ENCODE results near the gene MRPL38.

Gene MRPL38

GRCh38 chr17:75917141-75917916, 12.6 kb upstream of the MRPL38 start:
- no peaks in the 10 kb centered on the region; the same call in 1 of the 2 replicates for H3K36me3 ChIP-seq (ENCODE audit: insufficient read depth, low read depth, low read length)
- H3K9ac ChIP-seq (ENCODE audit: low read depth, low read length) = no peak overlapping the region
- no peak overlapping the region for H3K4me3 ChIP-seq (ENCODE audit: low read length)
- no peak overlapping the region for H3K27ac ChIP-seq (ENCODE audit: low read length)
- H3K27me3 ChIP-seq (ENCODE audit: insufficient read depth, low read length) = no peaks in the 10 kb centered on the region
- H3K4me1 ChIP-seq (ENCODE audit: insufficient read depth, low read length) = no peaks in the 10 kb centered on the region
- H3K9me3 ChIP-seq (ENCODE audit: insufficient read depth, low read depth, low read length) = no peaks in the 10 kb centered on the region

- Histone ChIP-seq H3K4me1 (ENCODE audit: insufficient read depth, low read length) (no peaks in the 10 kb centered on the region), H3K36me3 (ENCODE audit: insufficient read depth, low read depth, low read length) (peaks cover 5% of the 10 kb centered on the region; the same call in 1 of the 2 replicates), H3K9me3 (ENCODE audit: insufficient read depth, low read depth, low read length) (no peaks in the 10 kb centered on the region), H3K9ac (ENCODE audit: low read depth, low read length) (no peak overlapping the region), H3K4me3 (ENCODE audit: low read length) (no peak overlapping the region), H3K27ac (ENCODE audit: low read length) (no peak overlapping the region), H3K27me3 (ENCODE audit: insufficient read depth, low read length) (no peaks in the 10 kb centered on the region)
Measured at GRCh38 chr17:75915268-75915667, 10.6 kb upstream of the MRPL38 start.

- Histone ChIP-seq H3K27me3 (ENCODE audit: insufficient read depth, low read length) (no peaks in the 10 kb centered on the region), H3K9me3 (ENCODE audit: insufficient read depth, low read depth, low read length) (no peaks in the 10 kb centered on the region), H3K36me3 (ENCODE audit: insufficient read depth, low read depth, low read length) (peaks cover 5% of the 10 kb centered on the region; the same call in 1 of the 2 replicates), H3K4me1 (ENCODE audit: insufficient read depth, low read length) (no peaks in the 10 kb centered on the region), H3K9ac (ENCODE audit: low read depth, low read length) (no peak overlapping the region), H3K4me3 (ENCODE audit: low read length) (no peak overlapping the region), H3K27ac (ENCODE audit: low read length) (no peak overlapping the region)
Measured at GRCh38 chr17:75914643-75915267, 10.1 kb upstream of the MRPL38 start.

- no peaks in the 10 kb centered on the region for H3K4me1 ChIP-seq (ENCODE audit: insufficient read depth, low read length)
- no peaks in the 10 kb centered on the region for H3K27me3 ChIP-seq (ENCODE audit: insufficient read depth, low read length)
- H3K36me3 ChIP-seq (ENCODE audit: insufficient read depth, low read depth, low read length) = peaks cover 5% of the 10 kb centered on the region; the same call in 1 of the 2 replicates
- no peaks in the 10 kb centered on the region for H3K9me3 ChIP-seq (ENCODE audit: insufficient read depth, low read depth, low read length)
- no peak overlapping the region for H3K9ac ChIP-seq (ENCODE audit: low read depth, low read length)
- H3K27ac ChIP-seq (ENCODE audit: low read length) = no peak overlapping the region
- H3K4me3 ChIP-seq (ENCODE audit: low read length) = no peak overlapping the region
Measured at GRCh38 chr17:75913537-75914210, 9.0 kb upstream of the MRPL38 start.

- Histone ChIP-seq H3K9me3 (ENCODE audit: insufficient read depth, low read depth, low read length) (no peaks in the 10 kb centered on the region), H3K4me1 (ENCODE audit: insufficient read depth, low read length) (no peaks in the 10 kb centered on the region), H3K36me3 (ENCODE audit: insufficient read depth, low read depth, low read length) (peaks cover 5% of the 10 kb centered on the region; the same call in 1 of the 2 replicates), H3K4me3 (ENCODE audit: low read length) (no peak overlapping the region), H3K9ac (ENCODE audit: low read depth, low read length) (no peak overlapping the region), H3K27ac (ENCODE audit: low read length) (no peak overlapping the region), H3K27me3 (ENCODE audit: insufficient read depth, low read length) (no peaks in the 10 kb centered on the region)
Measured at GRCh38 chr17:75910699-75911098, 6.0 kb upstream of the MRPL38 start.

- H3K9me3 ChIP-seq (ENCODE audit: insufficient read depth, low read depth, low read length) = no peaks in the 10 kb centered on the region
- H3K4me1 ChIP-seq (ENCODE audit: insufficient read depth, low read length) = no peaks in the 10 kb centered on the region
- no peak overlapping the region for H3K4me3 ChIP-seq (ENCODE audit: low read length)
- H3K27me3 ChIP-seq (ENCODE audit: insufficient read depth, low read length) = no peaks in the 10 kb centered on the region
- H3K27ac ChIP-seq (ENCODE audit: low read length) = no peak overlapping the region
- peaks cover 5% of the 10 kb centered on the region; the same call in 1 of the 2 replicates for H3K36me3 ChIP-seq (ENCODE audit: insufficient read depth, low read depth, low read length)
- no peak overlapping the region for H3K9ac ChIP-seq (ENCODE audit: low read depth, low read length)
Measured at GRCh38 chr17:75909812-75910274, 5.2 kb upstream of the MRPL38 start.

- H3K27ac ChIP-seq (ENCODE audit: low read length) = no peak overlapping the region
Measured at GRCh38 chr17:75909051-75909811, 4.5 kb upstream of the MRPL38 start.

GRCh38 chr17:75908201-75908600, 3.5 kb upstream of the MRPL38 start:
- no peaks in the 10 kb centered on the region for H3K9me3 ChIP-seq (ENCODE audit: insufficient read depth, low read depth, low read length)
- no peaks in the 10 kb centered on the region for H3K4me1 ChIP-seq (ENCODE audit: insufficient read depth, low read length)
- no peak overlapping the region for H3K9ac ChIP-seq (ENCODE audit: low read depth, low read length)
- H3K4me3 ChIP-seq (ENCODE audit: low read length) = no peak overlapping the region
- peaks cover 5% of the 10 kb centered on the region; the same call in 1 of the 2 replicates for H3K36me3 ChIP-seq (ENCODE audit: insufficient read depth, low read depth, low read length)
- no peaks in the 10 kb centered on the region for H3K27me3 ChIP-seq (ENCODE audit: insufficient read depth, low read length)
- no peak overlapping the region for H3K27ac ChIP-seq (ENCODE audit: low read length)

More at GRCh38 chr17:75909051-75909811, 4.5 kb upstream of the MRPL38 start:
- H3K4me1 ChIP-seq (ENCODE audit: insufficient read depth, low read length) = no peaks in the 10 kb centered on the region
- no peak overlapping the region for H3K9ac ChIP-seq (ENCODE audit: low read depth, low read length)
- no peaks in the 10 kb centered on the region for H3K9me3 ChIP-seq (ENCODE audit: insufficient read depth, low read depth, low read length)
- H3K4me3 ChIP-seq (ENCODE audit: low read length) = no peak overlapping the region
- H3K27me3 ChIP-seq (ENCODE audit: insufficient read depth, low read length) = no peaks in the 10 kb centered on the region
- peaks cover 5% of the 10 kb centered on the region; the same call in 1 of the 2 replicates for H3K36me3 ChIP-seq (ENCODE audit: insufficient read depth, low read depth, low read length)

- no peaks in the 10 kb centered on the region for H3K4me1 ChIP-seq (ENCODE audit: insufficient read depth, low read length)
- no peak overlapping the region for H3K4me3 ChIP-seq (ENCODE audit: low read length)
- no peak overlapping the region for H3K9ac ChIP-seq (ENCODE audit: low read depth, low read length)
- no peaks in the 10 kb centered on the region for H3K27me3 ChIP-seq (ENCODE audit: insufficient read depth, low read length)
- H3K9me3 ChIP-seq (ENCODE audit: insufficient read depth, low read depth, low read length) = no peaks in the 10 kb centered on the region
- peaks cover 16% of the 10 kb centered on the region for H3K36me3 ChIP-seq (ENCODE audit: insufficient read depth, low read depth, low read length)
- H3K27ac ChIP-seq (ENCODE audit: low read length) = no peak overlapping the region
Measured at GRCh38 chr17:75906143-75906884, 1.6 kb upstream of the MRPL38 start.

- Histone ChIP-seq H3K9ac (ENCODE audit: low read depth, low read length) (no peak overlapping the region), H3K4me1 (ENCODE audit: insufficient read depth, low read length) (no peaks in the 10 kb centered on the region; the same call in 1 of the 2 replicates), H3K36me3 (ENCODE audit: insufficient read depth, low read depth, low read length) (peaks cover 51% of the 10 kb centered on the region), H3K4me3 (ENCODE audit: low read length) (no peak overlapping the region), H3K27me3 (ENCODE audit: insufficient read depth, low read length) (no peaks in the 10 kb centered on the region), H3K9me3 (ENCODE audit: insufficient read depth, low read depth, low read length) (no peaks in the 10 kb centered on the region), H3K27ac (ENCODE audit: low read length) (no peak overlapping the region)
Measured at GRCh38 chr17:75902406-75902805, 2.3 kb downstream of the MRPL38 start.

Measured in iPS-20b (cell line).